ENCODE results near the gene EXOC8. TPM values are rescaled to one million over a fixed set of nuclear protein-coding genes. Genes with fewer than 3 reads are reported as not detected.

EXOC8 gene
- total RNA-seq, 1 experiment from 2014 or later: 24.0 TPM

DNA sequence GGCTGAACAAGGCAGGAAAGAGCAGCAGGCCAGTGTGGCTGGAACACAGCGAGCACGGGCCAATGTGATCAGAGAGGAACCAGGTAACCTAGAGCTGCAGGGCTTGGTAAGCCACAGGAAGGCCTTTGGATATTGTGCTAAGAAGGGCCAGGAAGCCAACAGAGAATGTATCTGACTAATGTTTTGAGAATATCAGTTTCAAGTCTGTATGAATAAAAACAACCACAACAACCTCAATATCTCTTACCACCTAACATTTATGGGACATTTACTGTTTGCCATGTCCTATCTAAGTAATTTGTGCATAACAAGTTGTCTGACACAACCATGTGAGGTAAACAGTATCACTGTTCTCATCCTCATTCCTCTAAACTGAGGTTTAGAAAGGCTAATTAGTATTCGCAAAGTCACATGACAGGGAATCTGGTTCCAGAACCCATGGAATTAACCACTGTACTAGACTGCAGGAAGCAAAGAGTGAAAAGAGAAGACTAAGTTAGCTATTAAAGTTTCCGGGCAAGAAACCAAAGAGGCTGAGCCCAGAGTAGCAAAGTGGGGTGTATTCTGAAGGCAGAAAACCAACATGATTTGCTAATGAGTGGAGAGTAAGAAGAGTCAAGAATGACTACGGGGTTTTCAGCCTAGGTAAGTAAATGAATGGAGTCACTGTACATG, 39.4 kb upstream of the EXOC8 start:
- BruUV-seq (replicated peaks): no TSS peak
- no peak for DNase-seq (ENCODE audit: unreplicated experiment)
- intact Hi-C loops (cut with micrococcal nuclease): no loop called here
- TF ChIP-seq, protein P1, sequence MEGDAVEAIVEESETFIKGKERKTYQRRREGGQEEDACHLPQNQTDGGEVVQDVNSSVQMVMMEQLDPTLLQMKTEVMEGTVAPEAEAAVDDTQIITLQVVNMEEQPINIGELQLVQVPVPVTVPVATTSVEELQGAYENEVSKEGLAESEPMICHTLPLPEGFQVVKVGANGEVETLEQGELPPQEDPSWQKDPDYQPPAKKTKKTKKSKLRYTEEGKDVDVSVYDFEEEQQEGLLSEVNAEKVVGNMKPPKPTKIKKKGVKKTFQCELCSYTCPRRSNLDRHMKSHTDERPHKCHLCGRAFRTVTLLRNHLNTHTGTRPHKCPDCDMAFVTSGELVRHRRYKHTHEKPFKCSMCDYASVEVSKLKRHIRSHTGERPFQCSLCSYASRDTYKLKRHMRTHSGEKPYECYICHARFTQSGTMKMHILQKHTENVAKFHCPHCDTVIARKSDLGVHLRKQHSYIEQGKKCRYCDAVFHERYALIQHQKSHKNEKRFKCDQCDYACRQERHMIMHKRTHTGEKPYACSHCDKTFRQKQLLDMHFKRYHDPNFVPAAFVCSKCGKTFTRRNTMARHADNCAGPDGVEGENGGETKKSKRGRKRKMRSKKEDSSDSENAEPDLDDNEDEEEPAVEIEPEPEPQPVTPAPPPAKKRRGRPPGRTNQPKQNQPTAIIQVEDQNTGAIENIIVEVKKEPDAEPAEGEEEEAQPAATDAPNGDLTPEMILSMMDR (IDR thresholded peaks at IDR 0.05; ENCODE audit: unreplicated experiment): no peak
- Mint-ChIP-seq H3K27me3 (ENCODE audit: insufficient read depth, unreplicated experiment) (no peaks in the 10 kb centered on the region), H3K4me3 (ENCODE audit: unreplicated experiment) (no peak overlapping the region), H3K36me3 (ENCODE audit: insufficient read depth, unreplicated experiment) (peaks cover 6% of the 10 kb centered on the region), H3K9me3 (ENCODE audit: unreplicated experiment) (no peaks in the 10 kb centered on the region), H3K27ac (ENCODE audit: low read depth, unreplicated experiment) (peak overlapping the region; percentile 1), H3K4me1 (ENCODE audit: insufficient read depth, unreplicated experiment) (peaks cover 10% of the 10 kb centered on the region)
- ChIA-PET CTCF (interaction anchor here (0.6 kb wide), 1 partner anchor 64 kb away, joined by 5 read pairs; no protein-coding TSS in a partner anchor), POLR2A (interaction anchor here (0.6 to 1.5 kb wide), 4 partner anchors 9 to 81 kb away, joined by 3 to 7 read pairs (median 6); partner anchors contain the start of genes EXOC8 and SPRTN)

GRCh38 chr1:231376101-231376500, 38.4 kb upstream of the EXOC8 start:
- Mint-ChIP-seq H3K27ac (ENCODE audit: low read depth, unreplicated experiment) (no peak overlapping the region), H3K36me3 (ENCODE audit: insufficient read depth, unreplicated experiment) (peaks cover 12% of the 10 kb centered on the region), H3K4me1 (ENCODE audit: insufficient read depth, unreplicated experiment) (peaks cover 10% of the 10 kb centered on the region), H3K4me3 (ENCODE audit: unreplicated experiment) (no peak overlapping the region), H3K27me3 (ENCODE audit: insufficient read depth, unreplicated experiment) (no peaks in the 10 kb centered on the region), H3K9me3 (ENCODE audit: unreplicated experiment) (no peaks in the 10 kb centered on the region)
- BruUV-seq (replicated peaks): no TSS peak
- ChIA-PET CTCF (interaction anchor here (0.6 kb wide), 1 partner anchor 18 kb away, joined by 4 read pairs; no protein-coding TSS in a partner anchor), POLR2A (interaction anchor here (1.5 to 2.7 kb wide), 3 partner anchors 15 to 45 kb away, joined by 7 to 10 read pairs (median 7); partner anchors contain the start of genes EXOC8 and SPRTN)
- intact Hi-C loops (cut with micrococcal nuclease): no loop called here
- peak; percentile 42 for DNase-seq (ENCODE audit: unreplicated experiment)
- TF ChIP-seq, protein P1 (IDR thresholded peaks at IDR 0.05; ENCODE audit: unreplicated experiment): no peak

- H3K27me3 Mint-ChIP-seq (ENCODE audit: insufficient read depth, unreplicated experiment): no peaks in the 10 kb centered on the region
- peaks cover 10% of the 10 kb centered on the region for H3K4me1 Mint-ChIP-seq (ENCODE audit: insufficient read depth, unreplicated experiment)
- no peak overlapping the region for H3K4me3 Mint-ChIP-seq (ENCODE audit: unreplicated experiment)
- no peaks in the 10 kb centered on the region for H3K9me3 Mint-ChIP-seq (ENCODE audit: unreplicated experiment)
- no peak for DNase-seq (ENCODE audit: unreplicated experiment)
- intact Hi-C loops (cut with micrococcal nuclease): no loop called here
- TF ChIP-seq, protein P1 (IDR thresholded peaks at IDR 0.05; ENCODE audit: unreplicated experiment): no peak
- H3K36me3 Mint-ChIP-seq (ENCODE audit: insufficient read depth, unreplicated experiment): peaks cover 12% of the 10 kb centered on the region
- BruUV-seq (replicated peaks): no TSS peak
- H3K27ac Mint-ChIP-seq (ENCODE audit: low read depth, unreplicated experiment): no peak overlapping the region
- ChIA-PET POLR2A (interaction anchor here (0.6 to 2.7 kb wide), 9 partner anchors 9 to 51 kb away, joined by 3 to 19 read pairs (median 5); partner anchors contain the start of gene EGLN1), CTCF (interaction anchor here (0.6 to 1.9 kb wide), 7 partner anchors 11 to 229 kb away, joined by 3 to 9 read pairs (median 4); no protein-coding TSS in a partner anchor)
Measured at GRCh38 chr1:231374394-231374793, 36.7 kb upstream of the EXOC8 start.

DNA sequence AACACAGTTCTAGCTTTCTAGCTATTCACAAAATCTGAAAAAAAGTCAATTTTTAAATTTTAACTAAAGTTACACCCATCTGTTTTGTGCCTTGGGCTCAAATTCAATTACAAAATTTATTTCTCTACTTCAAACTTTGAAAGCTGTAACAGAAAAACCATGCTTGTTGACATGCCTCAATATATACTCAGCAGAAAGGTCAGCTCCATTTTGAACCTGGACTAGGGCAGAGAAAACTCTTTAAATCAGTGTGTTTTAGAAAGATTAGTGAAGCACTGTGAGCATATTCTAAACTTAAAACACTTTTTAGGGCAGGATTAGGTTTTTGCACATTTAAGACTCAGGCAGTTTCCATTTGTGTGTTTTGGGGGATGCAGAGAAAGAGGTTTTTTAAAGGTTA, 34.8 kb upstream of the EXOC8 start:
- Mint-ChIP-seq H3K36me3 (ENCODE audit: insufficient read depth, unreplicated experiment) (peaks cover 23% of the 10 kb centered on the region), H3K4me3 (ENCODE audit: unreplicated experiment) (no peak overlapping the region), H3K27me3 (ENCODE audit: insufficient read depth, unreplicated experiment) (no peaks in the 10 kb centered on the region), H3K27ac (ENCODE audit: low read depth, unreplicated experiment) (no peak overlapping the region), H3K4me1 (ENCODE audit: insufficient read depth, unreplicated experiment) (peaks cover 10% of the 10 kb centered on the region), H3K9me3 (ENCODE audit: unreplicated experiment) (no peaks in the 10 kb centered on the region)
- TF ChIP-seq, protein P1 (IDR thresholded peaks at IDR 0.05; ENCODE audit: unreplicated experiment): no peak
- POLR2A ChIA-PET: interaction anchor here (0.7 to 3.1 kb wide), 6 partner anchors 12 to 210 kb away, joined by 3 to 34 read pairs (median 4); no protein-coding TSS in a partner anchor
- intact Hi-C loops (cut with micrococcal nuclease): no loop called here
- no peak for DNase-seq (ENCODE audit: unreplicated experiment)
- no TSS peak for BruUV-seq (replicated peaks)
- CTCF ChIA-PET: interaction anchor here (0.7 to 1.8 kb wide), 6 partner anchors 10 to 231 kb away, joined by 3 to 7 read pairs (median 4); no protein-coding TSS in a partner anchor
